Fibroblast of villous mesenchyme (primary cell): ENCODE data around the gene LMO3. TPM values are rescaled to one million over a fixed set of nuclear protein-coding genes. Genes with fewer than 3 reads are reported as not detected.
A peak's percentile ranks its signal among the peaks of the same experiment; 100 is the strongest.

Experiments
- DNase-seq: peaks from one replicate; pipeline ENCODE4 v3.0.0-alpha.2; 2010; ENCODE audit warnings: low read depth
- H3K4me3 ChIP-seq: 2 replicates; pipeline ENCODE4 v1.5.1; 2011; ENCODE audit warnings: low read depth, mild to moderate bottlenecking, low read length
- total RNA-seq: library from RNA; depleted of rRNA; stranded (reverse); fragments of >200 nt; gene quantifications from 2 replicates; pipeline ENCODE4 v1.2.3, GENCODE V29; 2012
- TF ChIP-seq, protein P1 (sequence below): IDR thresholded peaks from 2 replicates; pipeline ENCODE4 v1.5.1; 2012; ENCODE audit warnings: low read depth, mild to moderate bottlenecking, low read length; ENCODE audit not compliant: insufficient read depth

Gene LMO3
- total RNA-seq, 1 donor, result 0.43 TPM

DNA sequence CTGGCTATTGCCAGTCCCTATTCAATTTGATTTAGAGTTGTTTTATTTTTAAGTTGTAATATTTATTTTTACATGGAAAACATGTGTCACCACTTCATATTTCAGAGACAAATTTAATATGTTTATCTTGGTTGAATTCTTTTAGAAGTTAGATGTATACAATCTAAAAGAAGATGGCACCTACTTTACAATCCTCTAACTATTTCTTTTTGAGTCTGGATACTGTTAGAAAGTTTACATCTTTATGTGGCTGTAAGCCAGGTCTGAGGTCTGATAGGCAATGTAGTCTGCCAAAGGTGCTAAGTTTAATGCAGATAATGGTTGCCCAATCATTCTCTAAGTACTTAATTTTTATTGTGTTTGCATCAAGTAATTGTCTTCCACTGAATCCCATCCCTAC, 7.2 kb upstream of the LMO3 start:
- H3K4me3 ChIP-seq, result no peak overlapping the region
- TF ChIP-seq, protein P1, sequence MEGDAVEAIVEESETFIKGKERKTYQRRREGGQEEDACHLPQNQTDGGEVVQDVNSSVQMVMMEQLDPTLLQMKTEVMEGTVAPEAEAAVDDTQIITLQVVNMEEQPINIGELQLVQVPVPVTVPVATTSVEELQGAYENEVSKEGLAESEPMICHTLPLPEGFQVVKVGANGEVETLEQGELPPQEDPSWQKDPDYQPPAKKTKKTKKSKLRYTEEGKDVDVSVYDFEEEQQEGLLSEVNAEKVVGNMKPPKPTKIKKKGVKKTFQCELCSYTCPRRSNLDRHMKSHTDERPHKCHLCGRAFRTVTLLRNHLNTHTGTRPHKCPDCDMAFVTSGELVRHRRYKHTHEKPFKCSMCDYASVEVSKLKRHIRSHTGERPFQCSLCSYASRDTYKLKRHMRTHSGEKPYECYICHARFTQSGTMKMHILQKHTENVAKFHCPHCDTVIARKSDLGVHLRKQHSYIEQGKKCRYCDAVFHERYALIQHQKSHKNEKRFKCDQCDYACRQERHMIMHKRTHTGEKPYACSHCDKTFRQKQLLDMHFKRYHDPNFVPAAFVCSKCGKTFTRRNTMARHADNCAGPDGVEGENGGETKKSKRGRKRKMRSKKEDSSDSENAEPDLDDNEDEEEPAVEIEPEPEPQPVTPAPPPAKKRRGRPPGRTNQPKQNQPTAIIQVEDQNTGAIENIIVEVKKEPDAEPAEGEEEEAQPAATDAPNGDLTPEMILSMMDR, result no peak
- peak; percentile 44 for DNase-seq

DNA sequence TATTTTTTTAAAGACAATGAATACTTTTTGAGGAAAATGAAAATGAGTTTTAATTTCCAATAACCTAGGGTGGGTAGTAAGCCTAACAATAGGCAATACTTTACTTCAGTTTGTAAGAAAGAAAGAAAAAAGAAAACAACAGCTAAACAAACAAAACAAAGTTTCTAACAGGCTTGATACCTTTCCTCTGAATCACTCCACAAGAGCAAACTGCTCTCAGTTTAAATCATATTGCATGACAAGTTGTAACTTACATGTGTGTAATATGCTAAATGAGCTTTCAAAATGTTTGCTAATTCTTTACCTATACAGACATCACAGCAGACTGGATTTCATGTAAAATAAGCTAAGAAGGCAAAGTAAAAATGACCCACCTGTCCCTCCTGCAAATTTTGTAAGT, 6.7 kb upstream of the LMO3 start:
- H3K4me3 ChIP-seq, result no peak overlapping the region
- peak; percentile 26 for DNase-seq
- TF ChIP-seq, protein P1, result no peak

DNA sequence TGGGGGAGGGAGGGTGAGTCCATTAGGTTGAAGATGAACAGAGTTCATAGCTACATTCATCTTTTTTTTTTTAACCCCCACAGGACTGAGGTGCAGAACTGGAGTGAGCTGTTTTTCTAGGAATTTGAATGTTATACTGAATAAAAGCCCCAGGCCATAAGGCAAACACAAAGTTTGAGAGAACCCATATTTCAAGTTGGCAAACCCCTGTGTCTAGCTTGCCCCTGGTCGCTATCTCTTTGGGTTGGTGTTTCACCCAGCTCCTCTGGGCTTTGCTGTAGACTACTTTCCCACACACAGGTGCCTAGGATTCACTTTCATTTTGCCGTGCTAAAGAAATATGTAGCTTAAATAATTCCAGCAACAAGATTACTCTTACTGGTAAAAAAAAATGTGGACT, 5.2 kb upstream of the LMO3 start:
- no peak for DNase-seq
- H3K4me3 ChIP-seq, result no peak overlapping the region
- TF ChIP-seq, protein P1, result no peak

DNA sequence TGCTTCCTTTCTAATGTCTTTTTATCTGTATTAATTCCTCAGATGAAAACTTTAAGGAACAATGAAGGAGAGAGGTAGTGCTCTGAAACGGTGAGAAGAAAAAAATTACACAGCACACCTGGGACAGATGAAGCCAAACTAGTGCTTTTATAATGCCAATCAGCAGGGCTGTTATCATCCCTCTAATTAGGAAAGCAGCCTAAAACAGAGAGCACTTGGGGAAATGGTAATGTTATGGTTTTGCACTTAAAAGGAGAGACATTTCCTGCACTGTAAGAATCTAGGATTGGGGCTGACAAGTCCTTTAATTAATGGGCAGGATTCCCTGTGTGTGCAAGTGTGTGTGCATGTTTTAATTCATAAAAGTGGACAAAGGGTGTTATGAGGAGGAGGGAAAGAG, 4.8 kb upstream of the LMO3 start:
- no peak overlapping the region for H3K4me3 ChIP-seq
- TF ChIP-seq, protein P1, result no peak
- DNase-seq, result no peak

DNA sequence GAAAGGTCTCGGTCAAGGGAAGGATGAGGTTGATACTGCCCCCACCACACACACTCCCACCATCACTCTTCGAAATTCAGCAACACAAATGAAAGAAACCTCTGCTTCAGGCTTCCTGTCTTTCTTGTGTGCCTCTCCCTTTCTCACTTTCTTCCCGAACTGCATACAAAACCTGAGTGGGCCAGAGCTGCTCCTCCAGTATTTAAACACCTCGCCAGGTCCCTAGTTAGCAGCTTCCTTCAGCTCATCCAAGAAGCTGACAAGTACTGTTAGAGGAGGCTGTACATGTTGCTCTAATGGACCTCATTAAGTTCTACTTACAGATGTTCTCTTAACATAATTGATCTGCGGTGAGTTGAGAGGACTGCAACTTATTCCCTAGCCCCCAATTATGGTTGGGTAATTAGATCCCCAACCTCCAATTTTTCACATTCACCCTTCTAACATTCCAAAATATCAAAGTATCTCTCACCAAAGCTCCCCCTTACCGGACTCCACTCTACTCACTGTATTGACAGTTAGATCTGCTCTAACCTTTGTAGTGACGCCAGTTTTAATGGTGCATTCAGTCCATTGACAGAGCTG, 4.1 kb upstream of the LMO3 start:
- no peak for DNase-seq
- H3K4me3 ChIP-seq, result no peak overlapping the region
- TF ChIP-seq, protein P1, result no peak

DNA sequence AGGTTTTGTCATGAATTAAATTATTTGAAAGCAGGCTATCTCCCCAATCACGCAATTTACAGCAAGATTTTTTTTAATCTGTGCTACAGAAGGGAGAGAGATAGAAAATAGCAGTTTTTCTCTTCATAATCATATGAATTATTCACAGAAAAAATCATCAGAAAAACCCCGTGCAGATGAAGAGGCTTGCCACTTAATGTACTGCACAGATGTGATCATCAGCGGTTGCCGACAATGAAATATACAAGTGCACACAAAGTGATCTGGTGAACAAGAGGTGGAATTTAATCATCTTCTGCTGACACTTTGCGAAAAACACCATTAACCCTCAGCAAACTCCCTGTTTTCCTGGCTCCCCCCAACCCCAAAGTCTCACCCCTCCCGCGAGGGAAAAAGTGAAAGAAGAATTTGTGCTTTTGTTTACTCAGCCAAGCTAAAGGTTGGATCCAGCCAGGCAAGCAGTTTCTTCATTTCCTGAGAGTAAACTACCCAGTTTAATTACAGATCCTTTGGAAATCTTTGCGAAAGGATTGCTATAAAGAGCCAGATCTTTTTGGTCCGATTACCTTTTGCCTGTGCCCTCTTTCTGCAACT, 3.1 kb upstream of the LMO3 start:
- H3K4me3 ChIP-seq, result peak overlapping the region; percentile 1
- peak; percentile 3 for DNase-seq
- TF ChIP-seq, protein P1, result no peak
